GM12873 (cell line): ENCODE results near the gene NT5C2.

Source experiments
- TF ChIP-seq, protein P1 (sequence below): IDR thresholded peaks from 2 replicates; pipeline ENCODE4 v1.5.1; 2012; ENCODE audit warnings: low read depth, mild to moderate bottlenecking, moderate library complexity, low read length, control low read depth; ENCODE audit not compliant: insufficient read depth; ENCODE audit errors: missing control alignments

NT5C2 gene

DNA sequence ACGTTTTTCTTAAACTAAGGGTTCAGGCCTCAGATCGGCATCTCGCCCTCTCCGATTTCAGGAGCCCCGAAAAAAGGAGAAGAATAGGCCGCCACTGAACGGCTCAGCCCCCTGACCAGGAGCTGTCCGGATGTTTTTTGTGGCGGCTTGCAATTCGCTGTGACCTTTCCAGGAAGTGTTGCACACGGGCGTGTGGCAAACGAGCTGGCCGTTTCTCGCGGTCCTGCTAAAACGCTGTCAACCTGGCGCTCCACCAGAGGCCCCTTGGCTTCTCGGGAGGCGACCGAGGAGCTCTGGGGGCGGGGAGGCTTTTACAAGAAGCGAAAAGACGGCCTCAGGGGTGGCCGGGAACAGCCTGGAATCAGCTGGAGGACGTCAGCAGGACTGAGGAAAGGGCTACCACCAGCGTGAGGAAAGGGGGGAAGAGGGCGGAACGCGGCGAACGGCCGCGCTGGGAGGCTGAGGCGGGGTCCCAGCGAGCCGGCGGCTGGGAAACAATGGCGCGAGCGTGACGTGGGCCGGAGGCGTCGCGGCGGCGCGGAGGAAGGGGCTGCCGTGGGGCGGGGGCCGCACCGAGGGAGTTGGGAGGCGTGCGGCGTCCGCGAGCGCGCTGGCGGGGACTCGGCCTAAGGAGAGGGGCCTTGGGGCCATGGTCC, 493 bp downstream of the NT5C2 start:
- TF ChIP-seq, protein P1, sequence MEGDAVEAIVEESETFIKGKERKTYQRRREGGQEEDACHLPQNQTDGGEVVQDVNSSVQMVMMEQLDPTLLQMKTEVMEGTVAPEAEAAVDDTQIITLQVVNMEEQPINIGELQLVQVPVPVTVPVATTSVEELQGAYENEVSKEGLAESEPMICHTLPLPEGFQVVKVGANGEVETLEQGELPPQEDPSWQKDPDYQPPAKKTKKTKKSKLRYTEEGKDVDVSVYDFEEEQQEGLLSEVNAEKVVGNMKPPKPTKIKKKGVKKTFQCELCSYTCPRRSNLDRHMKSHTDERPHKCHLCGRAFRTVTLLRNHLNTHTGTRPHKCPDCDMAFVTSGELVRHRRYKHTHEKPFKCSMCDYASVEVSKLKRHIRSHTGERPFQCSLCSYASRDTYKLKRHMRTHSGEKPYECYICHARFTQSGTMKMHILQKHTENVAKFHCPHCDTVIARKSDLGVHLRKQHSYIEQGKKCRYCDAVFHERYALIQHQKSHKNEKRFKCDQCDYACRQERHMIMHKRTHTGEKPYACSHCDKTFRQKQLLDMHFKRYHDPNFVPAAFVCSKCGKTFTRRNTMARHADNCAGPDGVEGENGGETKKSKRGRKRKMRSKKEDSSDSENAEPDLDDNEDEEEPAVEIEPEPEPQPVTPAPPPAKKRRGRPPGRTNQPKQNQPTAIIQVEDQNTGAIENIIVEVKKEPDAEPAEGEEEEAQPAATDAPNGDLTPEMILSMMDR, result no peak

DNA sequence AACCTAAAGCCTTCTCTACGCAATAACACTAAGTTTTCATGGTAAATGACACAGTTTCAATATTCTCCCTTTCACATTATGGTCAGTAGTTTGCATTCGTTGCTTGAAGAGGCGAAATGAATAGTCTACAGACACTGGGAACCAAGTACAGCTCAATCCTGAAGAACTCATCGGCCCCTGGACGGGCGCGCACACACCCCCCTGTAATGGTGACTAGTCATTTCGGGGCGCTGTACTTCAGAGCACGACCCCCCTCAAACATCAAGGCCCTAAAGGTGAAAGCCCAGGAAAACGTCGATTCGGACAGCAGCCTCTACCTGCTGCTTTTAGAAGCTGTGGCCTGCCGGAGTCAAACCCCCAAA, 1.0 kb downstream of the NT5C2 start:
- TF ChIP-seq, protein P1, result no peak

DNA sequence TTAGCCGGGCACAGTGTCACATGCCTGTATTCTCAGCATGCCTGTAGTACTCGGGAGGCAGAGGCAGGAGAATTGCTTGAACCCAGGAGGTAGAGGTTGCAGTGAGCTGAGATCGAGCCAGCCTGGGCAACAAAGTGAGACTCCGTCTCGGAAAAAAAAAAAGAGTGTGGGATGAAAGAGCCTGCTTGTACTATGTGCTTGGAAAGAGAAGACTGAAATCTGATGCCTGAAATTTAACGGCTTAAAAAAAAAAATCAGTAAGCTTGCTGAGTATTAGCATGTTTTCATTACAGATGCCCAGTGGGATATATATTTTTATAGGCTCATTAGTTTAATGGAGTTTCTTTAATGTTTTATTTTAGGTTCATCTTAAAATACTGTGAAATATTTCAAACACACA, 4.2 kb downstream of the NT5C2 start:
- TF ChIP-seq, protein P1, result no peak

DNA sequence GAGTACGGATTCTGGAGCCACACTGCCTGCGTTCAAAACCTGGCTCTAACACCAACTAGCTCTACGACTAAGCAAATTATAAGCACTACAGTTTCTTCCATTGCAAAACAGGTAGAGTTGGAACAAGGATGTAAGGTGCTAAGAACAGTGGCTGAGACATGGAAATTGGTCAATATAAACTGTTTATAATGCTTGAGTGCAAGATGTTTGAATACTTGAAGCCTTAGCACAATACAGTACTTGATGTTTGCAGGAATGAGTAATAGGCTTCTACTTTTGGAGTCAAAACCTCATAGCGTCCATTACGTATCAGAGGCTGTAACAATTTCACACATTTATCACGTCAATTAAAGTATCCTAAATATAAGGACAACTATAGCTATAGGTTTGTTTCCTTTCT, 6.9 kb downstream of the NT5C2 start:
- TF ChIP-seq, protein P1, result no peak

DNA sequence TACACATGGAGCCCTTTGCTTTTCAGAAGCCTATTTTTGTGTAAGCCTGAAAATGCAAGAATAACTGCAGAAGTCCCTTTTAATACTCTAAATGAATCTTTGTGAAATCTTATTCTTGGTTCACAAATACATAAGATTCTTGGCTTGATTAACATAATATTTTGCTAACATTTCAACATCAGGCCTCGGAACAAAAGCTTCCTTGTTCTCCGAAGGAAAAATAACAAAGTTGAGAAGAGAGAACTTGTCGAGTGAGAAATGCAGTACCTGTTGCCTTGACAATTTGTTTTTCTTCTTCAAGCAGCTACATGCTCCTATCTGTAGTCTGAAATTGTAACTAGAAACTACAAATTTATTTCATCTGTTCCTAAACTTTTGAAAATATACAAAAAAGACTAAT, 8.5 kb downstream of the NT5C2 start:
- TF ChIP-seq, protein P1, result no peak

DNA sequence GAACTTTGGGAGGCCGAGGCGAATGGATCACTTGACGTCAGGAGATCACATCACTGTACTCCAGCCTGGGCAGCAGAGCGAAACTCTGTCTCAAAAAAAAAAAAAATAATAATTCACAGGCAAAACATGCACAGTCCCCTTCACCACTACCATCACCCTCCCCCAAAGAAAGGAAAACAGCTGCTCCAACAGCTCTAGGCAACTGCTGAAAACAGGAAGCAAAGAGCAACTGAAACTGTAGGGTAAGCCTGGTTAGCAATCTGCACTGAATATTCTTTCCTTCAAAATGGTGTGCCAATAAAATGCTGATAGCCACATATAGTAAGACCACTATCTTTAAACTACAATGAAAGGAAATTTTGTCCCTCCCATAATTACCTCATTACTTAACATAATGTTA, 11.8 kb downstream of the NT5C2 start:
- TF ChIP-seq, protein P1, result no peak

DNA sequence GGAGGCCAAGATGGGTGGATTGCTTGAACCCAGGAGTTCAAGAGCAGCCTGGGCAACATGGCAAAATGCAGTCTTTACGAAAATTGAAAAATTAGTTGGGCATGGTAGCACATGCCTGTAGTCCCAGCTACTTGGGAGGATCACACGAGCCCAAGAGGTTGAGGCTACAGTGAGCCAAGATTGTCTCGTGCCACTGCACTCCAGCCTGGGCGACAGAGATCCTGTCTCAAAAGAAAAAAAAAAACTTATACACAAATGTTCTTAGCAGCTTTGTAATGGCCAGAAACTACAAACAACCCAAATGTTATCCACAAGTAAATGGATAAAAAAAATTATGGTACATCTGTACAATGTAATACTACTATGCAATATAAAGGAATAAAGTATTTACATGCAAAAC, 12.6 kb downstream of the NT5C2 start:
- TF ChIP-seq, protein P1, result no peak
